Liver (tissue), 9 donors: Measurements from ENCODE around the gene LRRC46. TPM values are rescaled to one million over a fixed set of nuclear protein-coding genes. Genes with fewer than 3 reads are reported as not detected.

ENCODE experiments used
- DNase-seq: peaks from one replicate; pipeline ENCODE4 v3.0.0-alpha.2; 2017; ENCODE audit warnings: low spot score
- H3K27ac ChIP-seq, 2 donors: one replicate each; pipeline ENCODE4 v1.7.0; 2013; ENCODE audit warnings: inconsistent platforms in 2 of 2, low read length in 2 of 2, control low read depth in 1 of 2, low read depth in 1 of 2, mild to moderate bottlenecking in 1 of 2
- H3K27me3 ChIP-seq, 4 donors: one replicate each; pipeline versions ENCODE4 v1.6.1 to v1.7.0; 2013; ENCODE audit warnings: low read length in 3 of 4, inconsistent platforms in 1 of 4, mild to moderate bottlenecking in 1 of 4, moderate library complexity in 1 of 4; ENCODE audit not compliant: control insufficient read depth in 4 of 4, insufficient read depth in 4 of 4
- H3K36me3 ChIP-seq, 4 donors: one replicate each; pipeline versions ENCODE4 v1.6.1 to v1.7.0; 2013; ENCODE audit warnings: low read length in 3 of 4, mild to moderate bottlenecking in 3 of 4, low read depth in 1 of 4, moderate library complexity in 1 of 4; ENCODE audit not compliant: control insufficient read depth in 4 of 4, insufficient read depth in 3 of 4
- H3K4me1 ChIP-seq, 4 donors: one replicate each; pipeline versions ENCODE4 v1.6.1 to v1.7.0; 2013; ENCODE audit warnings: low read length in 3 of 4, mild to moderate bottlenecking in 3 of 4, moderate library complexity in 1 of 4; ENCODE audit not compliant: control insufficient read depth in 4 of 4, insufficient read depth in 4 of 4
- H3K4me3 ChIP-seq, 3 donors: one replicate each; pipeline versions ENCODE4 v1.6.1 to v1.7.0; 2013; ENCODE audit warnings: low read length in 3 of 3, control low read depth in 1 of 3, low read depth in 1 of 3, mild to moderate bottlenecking in 1 of 3
- H3K9ac ChIP-seq, 2 donors: one replicate each; pipeline ENCODE4 v1.7.0; 2013; ENCODE audit warnings: low read length in 2 of 2, mild to moderate bottlenecking in 2 of 2, moderate library complexity in 2 of 2, control low read depth in 1 of 2, low read depth in 1 of 2
- H3K9me3 ChIP-seq, 4 donors: one replicate each; pipeline versions ENCODE4 v1.6.1 to v1.7.0; 2013; ENCODE audit warnings: low read length in 3 of 4; ENCODE audit not compliant: control insufficient read depth in 4 of 4
- EGR1 ChIP-seq, 2 donors: IDR thresholded peaks; 2 replicates each; pipeline ENCODE4 v1.6.1; 2016 to 2018; ENCODE audit warnings: antibody characterized with exemption in 2 of 2, low read depth in 2 of 2
- FOXA1 ChIP-seq: IDR thresholded peaks from 2 replicates; pipeline ENCODE4 v1.6.1; 2016; ENCODE audit warnings: antibody characterized with exemption
- FOXA2 ChIP-seq: IDR thresholded peaks from 2 replicates; pipeline ENCODE4 v1.6.1; 2016; ENCODE audit warnings: antibody characterized with exemption
- GABPA ChIP-seq, 2 donors: IDR thresholded peaks in 1 of 2; conservative IDR thresholded peaks in 1 of 2; 2 replicates each; pipeline ENCODE4 v1.6.1; 2016; ENCODE audit warnings: antibody characterized with exemption in 2 of 2, mild to moderate bottlenecking in 1 of 2, moderate library complexity in 1 of 2
- HNF4A ChIP-seq, 2 donors: conservative IDR thresholded peaks; 2 replicates each; pipeline ENCODE4 v1.6.1; 2016; ENCODE audit warnings: antibody characterized with exemption in 2 of 2, mild to moderate bottlenecking in 2 of 2
- HNF4G ChIP-seq: IDR thresholded peaks from 2 replicates; pipeline ENCODE4 v1.6.1; 2016; ENCODE audit warnings: antibody characterized with exemption
- JUND ChIP-seq, 2 donors: IDR thresholded peaks; 2 replicates each; pipeline ENCODE4 v1.6.1; 2016; ENCODE audit warnings: antibody characterized with exemption in 2 of 2
- NR2F2 ChIP-seq: IDR thresholded peaks from 2 replicates; pipeline ENCODE4 v1.6.1; 2016; ENCODE audit warnings: antibody characterized with exemption
- RAD21 ChIP-seq, 2 donors: IDR thresholded peaks; 2 replicates each; pipeline ENCODE4 v1.6.1; 2016; ENCODE audit warnings: antibody characterized with exemption in 2 of 2, mild to moderate bottlenecking in 2 of 2
- RXRA ChIP-seq, 2 donors: IDR thresholded peaks; 2 replicates each; pipeline ENCODE4 v1.6.1; 2017 to 2018; ENCODE audit warnings: antibody characterized with exemption in 2 of 2, mild to moderate bottlenecking in 1 of 2
- SP1 ChIP-seq: IDR thresholded peaks from 2 replicates; pipeline ENCODE4 v1.6.1; 2018; ENCODE audit warnings: antibody characterized with exemption, mild to moderate bottlenecking
- TAF1 ChIP-seq: conservative IDR thresholded peaks from 2 replicates; pipeline ENCODE4 v1.6.1; 2016; ENCODE audit warnings: antibody characterized with exemption, mild to moderate bottlenecking
- YY1 ChIP-seq: IDR thresholded peaks from 2 replicates; pipeline ENCODE4 v1.6.1; 2016; ENCODE audit warnings: antibody characterized with exemption, mild to moderate bottlenecking
- WGBS: extraction: QIAGEN DNeasy Blood & Tissue Kit; methylation state at CpG from one replicate; pipeline ENCODE4 v1.1.7; 2013; 5-methylcytosine and 5-hydroxymethylcytosine counted together
- polyA plus RNA-seq, 2 donors: library from polyadenylated mRNA; stranded (reverse) in 1 of 2; unstranded in 1 of 2; fragments of 200-250 nt in 1 of 2; fragments of >200 nt in 1 of 2; fragmentation: Nextera tagmentation in 1 of 2; extraction: Ambion mirVana in 1 of 2; gene quantifications; one replicate each; pipeline versions ENCODE4 v1.2.1 to v1.2.3, GENCODE V29; 2013 to 2015
- total RNA-seq, 2 donors: library from RNA; depleted of rRNA; stranded (reverse); fragments of >200 nt; gene quantifications; one replicate each; pipeline ENCODE4 v1.2.3, GENCODE V29; 2014
- TF ChIP-seq, protein P1 (sequence below): IDR thresholded peaks from 2 replicates; pipeline ENCODE4 v1.6.1; 2016; ENCODE audit warnings: antibody characterized with exemption
- TF ChIP-seq, protein P2 (sequence below): IDR thresholded peaks from 2 replicates; pipeline ENCODE4 v1.6.1; 2016; ENCODE audit warnings: antibody characterized with exemption, mild to moderate bottlenecking
- TF ChIP-seq, protein P3 (sequence below): IDR thresholded peaks from 2 replicates; pipeline ENCODE4 v1.6.1; 2016; ENCODE audit warnings: antibody characterized with exemption
- TF ChIP-seq, protein P4 (sequence below): IDR thresholded peaks from 2 replicates; pipeline ENCODE4 v1.6.1; 2016; ENCODE audit warnings: antibody characterized with exemption
- TF ChIP-seq, protein P5 (sequence below): fragments of 150-350 bp; IDR thresholded peaks from 2 replicates; pipeline ENCODE4 v1.5.1; 2017; ENCODE audit warnings: improper control_type of control experiment, low read depth, low read length; ENCODE audit not compliant: missing input control
- donor health status: healthy.
- donor health status: healthy.
- donor health status: healthy.
- donor health status: healthy.
- donor health status: healthy.

Gene LRRC46, protein sequence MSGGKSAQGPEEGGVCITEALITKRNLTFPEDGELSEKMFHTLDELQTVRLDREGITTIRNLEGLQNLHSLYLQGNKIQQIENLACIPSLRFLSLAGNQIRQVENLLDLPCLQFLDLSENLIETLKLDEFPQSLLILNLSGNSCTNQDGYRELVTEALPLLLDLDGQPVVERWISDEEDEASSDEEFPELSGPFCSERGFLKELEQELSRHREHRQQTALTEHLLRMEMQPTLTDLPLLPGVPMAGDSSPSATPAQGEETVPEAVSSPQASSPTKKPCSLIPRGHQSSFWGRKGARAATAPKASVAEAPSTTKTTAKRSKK
- under 1 TPM; under 0.01 to 0.28 TPM for total RNA-seq
- polyA plus RNA-seq = under 1 TPM; 0.36 to 0.43 TPM

DNA sequence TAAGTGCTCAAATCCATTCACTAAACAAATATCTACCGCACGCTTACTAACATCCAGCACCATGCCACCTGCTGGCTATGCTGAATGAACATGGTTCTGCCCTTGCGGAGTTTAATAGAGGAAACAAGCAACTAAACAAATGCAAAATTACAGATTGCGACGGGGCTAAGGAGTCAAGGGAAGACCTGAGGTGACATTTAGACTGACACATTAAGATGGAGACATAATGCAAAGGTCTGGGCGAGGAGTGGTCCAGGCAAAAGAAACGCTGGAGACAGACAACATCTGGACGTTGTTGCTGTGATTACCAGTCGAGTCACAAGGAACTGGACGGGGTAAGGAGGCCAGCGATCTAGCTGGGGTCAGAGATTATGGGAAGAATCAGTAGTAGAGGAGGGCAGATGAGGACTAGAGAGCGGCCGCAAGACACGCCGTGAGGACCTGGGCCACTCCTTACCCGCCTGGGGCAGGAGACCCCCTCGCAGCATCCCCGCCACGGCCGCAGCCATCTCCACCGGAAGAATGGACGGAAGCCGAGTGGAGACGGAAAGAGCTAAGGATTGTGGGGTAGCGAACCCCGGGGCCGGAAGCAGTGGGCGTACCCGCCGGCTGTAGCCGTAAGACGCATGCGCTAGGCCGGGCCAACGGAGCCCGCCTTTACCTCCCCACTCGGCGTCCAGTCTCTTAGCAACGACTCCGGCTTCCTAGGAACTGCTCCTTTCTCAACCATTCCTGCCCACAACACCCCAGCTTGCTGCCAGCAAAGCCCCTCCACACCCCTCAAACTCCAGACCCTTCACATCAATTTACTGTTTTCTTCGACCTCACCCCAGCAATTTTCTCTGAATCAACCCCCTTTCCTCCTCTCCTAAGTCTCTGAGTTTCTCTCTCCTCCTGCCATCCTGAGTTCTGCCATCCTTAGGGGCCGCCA, at the start of gene LRRC46, which contains the start of gene MRPL10:
LRRC46 (plus strand) TSS at position 668 of the 931 bp plus-strand sequence. CDS start 320 bp downstream, outside the sequence.
MRPL10 (minus strand) TSS at position 539 of the 931 bp plus-strand sequence; CDS start at position 509, 30 bp downstream.
- H3K27ac ChIP-seq = peak within 1 kb of the TSS; percentile 67 to 78
- peak; percentile 92 for DNase-seq
- H3K4me1 ChIP-seq = peaks cover 7 to 27% (median 23%) of the 10 kb centered on the region in 4 donors
- under 1% methylated on average over 42 of the region's 42 CpGs for WGBS
- H3K36me3 ChIP-seq = peaks cover 6 to 21% (median 15%) of the 10 kb centered on the region in 4 donors
- peak within 1 kb of the TSS; percentile 79 to 82 for H3K9ac ChIP-seq
- peak within 1 kb of the TSS; percentile 63 to 100 (median 99) for H3K4me3 ChIP-seq
- TF ChIP-seq TAF1 (peak; percentile 55), RXRA (IDR thresholded peaks at IDR 0.05) (peak; percentile 43 to 65), EGR1 (IDR thresholded peaks at IDR 0.05; ENCODE audit: low read depth in 2 of 2) (peak; percentile 83 to 90), SP1 (peak; percentile 46), YY1 (peak; percentile 97), GABPA (IDR thresholded peaks at IDR 0.05 in 1 of 2, conservative IDR thresholded peaks at IDR 0.05 in 1 of 2) (peak; percentile 71 to 98), HNF4G (no peak), FOXA1 (no peak), NR2F2 (no peak), FOXA2 (no peak), JUND (IDR thresholded peaks at IDR 0.05) (no peak), RAD21 (IDR thresholded peaks at IDR 0.05) (no peak), HNF4A (conservative IDR thresholded peaks at IDR 0.05) (no peak)
- TF ChIP-seq, protein P1, sequence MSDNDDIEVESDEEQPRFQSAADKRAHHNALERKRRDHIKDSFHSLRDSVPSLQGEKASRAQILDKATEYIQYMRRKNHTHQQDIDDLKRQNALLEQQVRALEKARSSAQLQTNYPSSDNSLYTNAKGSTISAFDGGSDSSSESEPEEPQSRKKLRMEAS = peak; percentile 86
- TF ChIP-seq, protein P2, sequence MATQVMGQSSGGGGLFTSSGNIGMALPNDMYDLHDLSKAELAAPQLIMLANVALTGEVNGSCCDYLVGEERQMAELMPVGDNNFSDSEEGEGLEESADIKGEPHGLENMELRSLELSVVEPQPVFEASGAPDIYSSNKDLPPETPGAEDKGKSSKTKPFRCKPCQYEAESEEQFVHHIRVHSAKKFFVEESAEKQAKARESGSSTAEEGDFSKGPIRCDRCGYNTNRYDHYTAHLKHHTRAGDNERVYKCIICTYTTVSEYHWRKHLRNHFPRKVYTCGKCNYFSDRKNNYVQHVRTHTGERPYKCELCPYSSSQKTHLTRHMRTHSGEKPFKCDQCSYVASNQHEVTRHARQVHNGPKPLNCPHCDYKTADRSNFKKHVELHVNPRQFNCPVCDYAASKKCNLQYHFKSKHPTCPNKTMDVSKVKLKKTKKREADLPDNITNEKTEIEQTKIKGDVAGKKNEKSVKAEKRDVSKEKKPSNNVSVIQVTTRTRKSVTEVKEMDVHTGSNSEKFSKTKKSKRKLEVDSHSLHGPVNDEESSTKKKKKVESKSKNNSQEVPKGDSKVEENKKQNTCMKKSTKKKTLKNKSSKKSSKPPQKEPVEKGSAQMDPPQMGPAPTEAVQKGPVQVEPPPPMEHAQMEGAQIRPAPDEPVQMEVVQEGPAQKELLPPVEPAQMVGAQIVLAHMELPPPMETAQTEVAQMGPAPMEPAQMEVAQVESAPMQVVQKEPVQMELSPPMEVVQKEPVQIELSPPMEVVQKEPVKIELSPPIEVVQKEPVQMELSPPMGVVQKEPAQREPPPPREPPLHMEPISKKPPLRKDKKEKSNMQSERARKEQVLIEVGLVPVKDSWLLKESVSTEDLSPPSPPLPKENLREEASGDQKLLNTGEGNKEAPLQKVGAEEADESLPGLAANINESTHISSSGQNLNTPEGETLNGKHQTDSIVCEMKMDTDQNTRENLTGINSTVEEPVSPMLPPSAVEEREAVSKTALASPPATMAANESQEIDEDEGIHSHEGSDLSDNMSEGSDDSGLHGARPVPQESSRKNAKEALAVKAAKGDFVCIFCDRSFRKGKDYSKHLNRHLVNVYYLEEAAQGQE = peak; percentile 76
- TF ChIP-seq, protein P3, sequence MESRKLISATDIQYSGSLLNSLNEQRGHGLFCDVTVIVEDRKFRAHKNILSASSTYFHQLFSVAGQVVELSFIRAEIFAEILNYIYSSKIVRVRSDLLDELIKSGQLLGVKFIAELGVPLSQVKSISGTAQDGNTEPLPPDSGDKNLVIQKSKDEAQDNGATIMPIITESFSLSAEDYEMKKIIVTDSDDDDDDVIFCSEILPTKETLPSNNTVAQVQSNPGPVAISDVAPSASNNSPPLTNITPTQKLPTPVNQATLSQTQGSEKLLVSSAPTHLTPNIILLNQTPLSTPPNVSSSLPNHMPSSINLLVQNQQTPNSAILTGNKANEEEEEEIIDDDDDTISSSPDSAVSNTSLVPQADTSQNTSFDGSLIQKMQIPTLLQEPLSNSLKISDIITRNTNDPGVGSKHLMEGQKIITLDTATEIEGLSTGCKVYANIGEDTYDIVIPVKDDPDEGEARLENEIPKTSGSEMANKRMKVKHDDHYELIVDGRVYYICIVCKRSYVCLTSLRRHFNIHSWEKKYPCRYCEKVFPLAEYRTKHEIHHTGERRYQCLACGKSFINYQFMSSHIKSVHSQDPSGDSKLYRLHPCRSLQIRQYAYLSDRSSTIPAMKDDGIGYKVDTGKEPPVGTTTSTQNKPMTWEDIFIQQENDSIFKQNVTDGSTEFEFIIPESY = peak; percentile 95
- TF ChIP-seq, protein P4, sequence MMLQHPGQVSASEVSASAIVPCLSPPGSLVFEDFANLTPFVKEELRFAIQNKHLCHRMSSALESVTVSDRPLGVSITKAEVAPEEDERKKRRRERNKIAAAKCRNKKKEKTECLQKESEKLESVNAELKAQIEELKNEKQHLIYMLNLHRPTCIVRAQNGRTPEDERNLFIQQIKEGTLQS = no peak
- TF ChIP-seq, protein P5, sequence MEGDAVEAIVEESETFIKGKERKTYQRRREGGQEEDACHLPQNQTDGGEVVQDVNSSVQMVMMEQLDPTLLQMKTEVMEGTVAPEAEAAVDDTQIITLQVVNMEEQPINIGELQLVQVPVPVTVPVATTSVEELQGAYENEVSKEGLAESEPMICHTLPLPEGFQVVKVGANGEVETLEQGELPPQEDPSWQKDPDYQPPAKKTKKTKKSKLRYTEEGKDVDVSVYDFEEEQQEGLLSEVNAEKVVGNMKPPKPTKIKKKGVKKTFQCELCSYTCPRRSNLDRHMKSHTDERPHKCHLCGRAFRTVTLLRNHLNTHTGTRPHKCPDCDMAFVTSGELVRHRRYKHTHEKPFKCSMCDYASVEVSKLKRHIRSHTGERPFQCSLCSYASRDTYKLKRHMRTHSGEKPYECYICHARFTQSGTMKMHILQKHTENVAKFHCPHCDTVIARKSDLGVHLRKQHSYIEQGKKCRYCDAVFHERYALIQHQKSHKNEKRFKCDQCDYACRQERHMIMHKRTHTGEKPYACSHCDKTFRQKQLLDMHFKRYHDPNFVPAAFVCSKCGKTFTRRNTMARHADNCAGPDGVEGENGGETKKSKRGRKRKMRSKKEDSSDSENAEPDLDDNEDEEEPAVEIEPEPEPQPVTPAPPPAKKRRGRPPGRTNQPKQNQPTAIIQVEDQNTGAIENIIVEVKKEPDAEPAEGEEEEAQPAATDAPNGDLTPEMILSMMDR = no peak
- no peaks in the 10 kb centered on the region for H3K9me3 ChIP-seq
- no peaks in the 10 kb centered on the region for H3K27me3 ChIP-seq
